Measurements from ENCODE around the gene PARD3B. TPM values are rescaled to one million over a fixed set of nuclear protein-coding genes. Genes with fewer than 3 reads are reported as not detected.

Gene PARD3B
- total RNA-seq, 1 experiment from 2014 or later = 2.0 TPM

GRCh38 chr2:204583773-204584172, 38.5 kb downstream of the PARD3B start:
- BruUV-seq (replicated peaks) = no TSS peak
- ChIA-PET CTCF (no interaction called here), POLR2A (no interaction called here)

GRCh38 chr2:204585930-204586329, 40.7 kb downstream of the PARD3B start:
- ATAC-seq (no peak), DNase-seq (ENCODE audit: low read depth, low spot score) (no peak)
- TF ChIP-seq ZFX (IDR thresholded peaks at IDR 0.05) (no peak), POLR2AphosphoS5 (IDR thresholded peaks at IDR 0.05; ENCODE audit: low read depth, low read length) (no peak), CEBPB (IDR thresholded peaks at IDR 0.05; ENCODE audit: low read depth) (no peak), EZH2phosphoT487 (IDR thresholded peaks at IDR 0.05; ENCODE audit: borderline replicate concordance) (no peak), EZH2 (IDR thresholded peaks at IDR 0.05) (no peak)
- TF ChIP-seq, protein P1, sequence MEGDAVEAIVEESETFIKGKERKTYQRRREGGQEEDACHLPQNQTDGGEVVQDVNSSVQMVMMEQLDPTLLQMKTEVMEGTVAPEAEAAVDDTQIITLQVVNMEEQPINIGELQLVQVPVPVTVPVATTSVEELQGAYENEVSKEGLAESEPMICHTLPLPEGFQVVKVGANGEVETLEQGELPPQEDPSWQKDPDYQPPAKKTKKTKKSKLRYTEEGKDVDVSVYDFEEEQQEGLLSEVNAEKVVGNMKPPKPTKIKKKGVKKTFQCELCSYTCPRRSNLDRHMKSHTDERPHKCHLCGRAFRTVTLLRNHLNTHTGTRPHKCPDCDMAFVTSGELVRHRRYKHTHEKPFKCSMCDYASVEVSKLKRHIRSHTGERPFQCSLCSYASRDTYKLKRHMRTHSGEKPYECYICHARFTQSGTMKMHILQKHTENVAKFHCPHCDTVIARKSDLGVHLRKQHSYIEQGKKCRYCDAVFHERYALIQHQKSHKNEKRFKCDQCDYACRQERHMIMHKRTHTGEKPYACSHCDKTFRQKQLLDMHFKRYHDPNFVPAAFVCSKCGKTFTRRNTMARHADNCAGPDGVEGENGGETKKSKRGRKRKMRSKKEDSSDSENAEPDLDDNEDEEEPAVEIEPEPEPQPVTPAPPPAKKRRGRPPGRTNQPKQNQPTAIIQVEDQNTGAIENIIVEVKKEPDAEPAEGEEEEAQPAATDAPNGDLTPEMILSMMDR (IDR thresholded peaks at IDR 0.05 in 2 of 3, conservative IDR thresholded peaks at IDR 0.05 in 1 of 3; ENCODE audit: borderline replicate concordance in 1 of 3, insufficient read depth in 1 of 3, low read depth in 2 of 3, low read length in 2 of 3) = no peak
- no peak overlapping the region for H3K9ac ChIP-seq (ENCODE audit: low read length)
- ChIA-PET CTCF (no interaction called here), POLR2A (no interaction called here), RAD21 (ENCODE audit: low non-redundant PET in 1 of 2, low total read pairs in 2 of 2, uncharacterized antibody in 2 of 2, unreplicated experiment in 2 of 2) (no interaction called here)
- H3K9me3 ChIP-seq (ENCODE audit: control insufficient read depth in 1 of 2, insufficient read depth in 1 of 2, low read depth in 1 of 2, low read length in 2 of 2) = no peaks in the 10 kb centered on the region
- intact Hi-C loops (cut with micrococcal nuclease) = no loop called here
- no TSS peak for BruUV-seq (replicated peaks)
- H3K4me2 ChIP-seq (ENCODE audit: low read length) = no peak overlapping the region
- H3K36me3 ChIP-seq (ENCODE audit: control insufficient read depth in 1 of 2, insufficient read depth in 2 of 2, low read length in 2 of 2) = no peaks in the 10 kb centered on the region
- no peaks in the 10 kb centered on the region for H3K9me2 ChIP-seq (ENCODE audit: insufficient read depth)
- no peak overlapping the region for H3K27ac ChIP-seq (ENCODE audit: low read depth, low read length)
- no peaks in the 10 kb centered on the region for H3K27me3 ChIP-seq (ENCODE audit: insufficient read depth, low read length)
- H4K20me1 ChIP-seq (ENCODE audit: insufficient read depth) = no peaks in the 10 kb centered on the region
- H3K4me1 ChIP-seq (ENCODE audit: control insufficient read depth in 1 of 2, insufficient read depth in 2 of 2, low read length in 2 of 2) = no peaks in the 10 kb centered on the region
- no peak overlapping the region for H3K4me3 ChIP-seq (replicated peaks in 1 of 2; ENCODE audit: low read depth in 1 of 2, low read length in 2 of 2)
- H2AFZ ChIP-seq (ENCODE audit: low read depth, low read length, poor library complexity, severe bottlenecking) = no peak overlapping the region
- no peaks in the 10 kb centered on the region for H3K79me2 ChIP-seq (ENCODE audit: insufficient read depth, low read length)

More at GRCh38 chr2:204583773-204584172, 38.5 kb downstream of the PARD3B start:
- ATAC-seq = no peak
- no peaks in the 10 kb centered on the region for H3K36me3 ChIP-seq (ENCODE audit: control insufficient read depth in 1 of 2, insufficient read depth in 2 of 2, low read length in 2 of 2)
- H3K79me2 ChIP-seq (ENCODE audit: insufficient read depth, low read length) = no peaks in the 10 kb centered on the region
- no peaks in the 10 kb centered on the region for H3K9me2 ChIP-seq (ENCODE audit: insufficient read depth)
- TF ChIP-seq POLR2AphosphoS5 (IDR thresholded peaks at IDR 0.05; ENCODE audit: low read depth, low read length) = no peak
- no peak for TF ChIP-seq JUND (IDR thresholded peaks at IDR 0.05)
- TF ChIP-seq, protein P2, sequence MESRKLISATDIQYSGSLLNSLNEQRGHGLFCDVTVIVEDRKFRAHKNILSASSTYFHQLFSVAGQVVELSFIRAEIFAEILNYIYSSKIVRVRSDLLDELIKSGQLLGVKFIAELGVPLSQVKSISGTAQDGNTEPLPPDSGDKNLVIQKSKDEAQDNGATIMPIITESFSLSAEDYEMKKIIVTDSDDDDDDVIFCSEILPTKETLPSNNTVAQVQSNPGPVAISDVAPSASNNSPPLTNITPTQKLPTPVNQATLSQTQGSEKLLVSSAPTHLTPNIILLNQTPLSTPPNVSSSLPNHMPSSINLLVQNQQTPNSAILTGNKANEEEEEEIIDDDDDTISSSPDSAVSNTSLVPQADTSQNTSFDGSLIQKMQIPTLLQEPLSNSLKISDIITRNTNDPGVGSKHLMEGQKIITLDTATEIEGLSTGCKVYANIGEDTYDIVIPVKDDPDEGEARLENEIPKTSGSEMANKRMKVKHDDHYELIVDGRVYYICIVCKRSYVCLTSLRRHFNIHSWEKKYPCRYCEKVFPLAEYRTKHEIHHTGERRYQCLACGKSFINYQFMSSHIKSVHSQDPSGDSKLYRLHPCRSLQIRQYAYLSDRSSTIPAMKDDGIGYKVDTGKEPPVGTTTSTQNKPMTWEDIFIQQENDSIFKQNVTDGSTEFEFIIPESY (IDR thresholded peaks at IDR 0.05; ENCODE audit: extremely low read depth, insufficient replicate concordance, low read length) = no peak
- TF ChIP-seq SIN3A (IDR thresholded peaks at IDR 0.05; ENCODE audit: low read depth) = no peak
- no peak for TF ChIP-seq POLR2A (IDR thresholded peaks at IDR 0.05; ENCODE audit: borderline replicate concordance, extremely low read depth, insufficient read depth, insufficient read length)
- TF ChIP-seq SRF (IDR thresholded peaks at IDR 0.05; ENCODE audit: low read depth) = no peak
- no peak for TF ChIP-seq ELF1 (IDR thresholded peaks at IDR 0.05; ENCODE audit: borderline replicate concordance, low read depth)
- H3K9ac ChIP-seq (ENCODE audit: low read length) = no peak overlapping the region
- H4K20me1 ChIP-seq (ENCODE audit: insufficient read depth) = no peaks in the 10 kb centered on the region
- H3K4me1 ChIP-seq (ENCODE audit: control insufficient read depth in 1 of 2, insufficient read depth in 2 of 2, low read length in 2 of 2) = no peaks in the 10 kb centered on the region
- no peak overlapping the region for H3K4me3 ChIP-seq (replicated peaks in 1 of 2; ENCODE audit: low read depth in 1 of 2, low read length in 2 of 2)
- H3K4me2 ChIP-seq (ENCODE audit: low read length) = no peak overlapping the region
- no peaks in the 10 kb centered on the region for H3K27me3 ChIP-seq (ENCODE audit: insufficient read depth, low read length)
- intact Hi-C loops (cut with micrococcal nuclease) = no loop called here
- RAD21 ChIA-PET (ENCODE audit: low non-redundant PET in 1 of 2, low total read pairs in 2 of 2, uncharacterized antibody in 2 of 2, unreplicated experiment in 2 of 2) = no interaction called here
- H3K9me3 ChIP-seq (ENCODE audit: control insufficient read depth in 1 of 2, insufficient read depth in 1 of 2, low read depth in 1 of 2, low read length in 2 of 2) = no peaks in the 10 kb centered on the region
- no peak for DNase-seq (ENCODE audit: low read depth, low spot score)
- no peak overlapping the region for H2AFZ ChIP-seq (ENCODE audit: low read depth, low read length, poor library complexity, severe bottlenecking)
- no peak overlapping the region for H3K27ac ChIP-seq (ENCODE audit: low read depth, low read length)
